SK-N-SH (cell line): ENCODE data around the gene CREB5. TPM values are rescaled to one million over a fixed set of nuclear protein-coding genes. Genes with fewer than 3 reads are reported as not detected.
A peak's percentile ranks its signal among the peaks of the same experiment; 100 is the strongest.

Source experiments
- CTCF ChIA-PET: fragments of 300-600, 350-600 bp; formaldehyde crosslinking; extraction: SDS; loops from one replicate; lab custom pipeline; 2021; lab: Yijun Ruan, JAX
- POLR2A ChIA-PET: fragments of 350-600 bp; sonication (Branson Sonifier 250); formaldehyde crosslinking; extraction: SDS; loops from one replicate; lab custom pipeline; 2020; ENCODE audit warnings: antibody characterized with exemption, inconsistent platforms; lab: Yijun Ruan, JAX
- DNase-seq: peaks from one replicate; pipeline ENCODE4 v3.0.0; 2012
- H2AFZ ChIP-seq: fragments of 200-600 bp; sonication (generic); 2 replicates; pipeline ENCODE4 v1.8.1; 2016; ENCODE audit warnings: antibody characterized with exemption, mild to moderate bottlenecking, low read depth
- H3F3A ChIP-seq: fragments of 200-600 bp; sonication (generic); replicated peaks from 2 replicates; pipeline ENCODE3; 2016; ENCODE audit warnings: antibody characterized with exemption, mild to moderate bottlenecking; ENCODE audit not compliant: insufficient read depth
- H3K27ac ChIP-seq, 2 experiments: fragments of 200-500 bp in 1 of 2; fragments of 200-600 bp in 1 of 2; sonication (Bioruptor generic) in 1 of 2; sonication (generic), shearing (Covaris generic) in 1 of 2; 2 replicates each; pipeline versions ENCODE4 v1.5.1 to v1.6.1; 2014 to 2016; ENCODE audit warnings: low read depth in 2 of 2, inconsistent platforms in 1 of 2, low read length in 1 of 2, mild to moderate bottlenecking in 1 of 2, mixed read lengths in 1 of 2
- H3K27me3 ChIP-seq: fragments of 200-600 bp; sonication (generic), shearing (Covaris generic); 2 replicates; pipeline ENCODE4 v1.6.1; 2016; ENCODE audit warnings: mixed run types; ENCODE audit not compliant: insufficient read depth
- H3K36me3 ChIP-seq, 2 experiments: fragments of 200-500 bp in 1 of 2; fragments of 200-600 bp in 1 of 2; sonication (Bioruptor generic) in 1 of 2; sonication (generic) in 1 of 2; replicated peaks in 1 of 2; 2 replicates each; pipeline versions ENCODE3 to v1.5.1; 2014 to 2016; ENCODE audit warnings: low read length in 1 of 2, mild to moderate bottlenecking in 1 of 2; ENCODE audit not compliant: insufficient read depth in 2 of 2, control insufficient read depth in 1 of 2
- H3K4me1 ChIP-seq, 2 experiments: fragments of 200-500 bp in 1 of 2; fragments of 200-600 bp in 1 of 2; sonication (Bioruptor generic) in 1 of 2; sonication (generic), shearing (Covaris generic) in 1 of 2; 2 replicates each; pipeline versions ENCODE4 v1.5.1 to v1.6.1; 2014 to 2016; ENCODE audit warnings: low read depth in 1 of 2, low read length in 1 of 2, mixed run types in 1 of 2; ENCODE audit not compliant: insufficient read depth in 2 of 2, control insufficient read depth in 1 of 2
- H3K4me2 ChIP-seq: fragments of 200-600 bp; sonication (generic), shearing (Covaris generic); 2 replicates; pipeline ENCODE4 v1.6.1; 2017; ENCODE audit warnings: mixed run types
- H3K4me3 ChIP-seq, 2 experiments: fragments of 200-500 bp in 1 of 2; fragments of 200-600 bp in 1 of 2; sonication (Bioruptor generic) in 1 of 2; sonication (generic), shearing (Covaris generic) in 1 of 2; 2 replicates each; pipeline versions ENCODE4 v1.5.1 to v1.8.1; 2014 to 2016; ENCODE audit warnings: low read depth in 2 of 2, inconsistent platforms in 1 of 2, low read length in 1 of 2, mild to moderate bottlenecking in 1 of 2, mixed read lengths in 1 of 2, moderate library complexity in 1 of 2
- H3K79me2 ChIP-seq: fragments of 200-600 bp; sonication (generic); 2 replicates; pipeline ENCODE4 v1.8.1; 2017; ENCODE audit warnings: mild to moderate bottlenecking; ENCODE audit not compliant: insufficient read depth
- H3K9ac ChIP-seq: fragments of 200-600 bp; sonication (generic); 2 replicates; pipeline ENCODE4 v1.6.1; 2017; ENCODE audit warnings: mixed run types
- H3K9me2 ChIP-seq: fragments of 200-600 bp; sonication (generic); 2 replicates; pipeline ENCODE4 v1.6.1; 2017; ENCODE audit warnings: mixed run types
- H3K9me3 ChIP-seq: fragments of 200-600 bp; sonication (generic); 2 replicates; pipeline ENCODE4 v1.6.1; 2017; ENCODE audit warnings: mixed run types, mild to moderate bottlenecking, moderate library complexity
- H4K20me1 ChIP-seq: fragments of 200-600 bp; sonication (generic); 2 replicates; pipeline ENCODE4 v1.6.1; 2017; ENCODE audit warnings: mild to moderate bottlenecking, mixed run types; ENCODE audit not compliant: insufficient read depth
- CHD2 ChIP-seq: fragments of 150-350 bp; IDR thresholded peaks from 2 replicates; pipeline ENCODE4 v1.6.1; 2018; ENCODE audit warnings: low read length; ENCODE audit not compliant: partially characterized antibody
- ELF1 ChIP-seq: IDR thresholded peaks from 2 replicates; pipeline ENCODE4 v1.4.0; 2012
- EZH2phosphoT487 ChIP-seq: fragments of 200-600 bp; sonication (generic); IDR thresholded peaks from 2 replicates; pipeline ENCODE4 v1.6.1; 2017; ENCODE audit warnings: low read depth, mixed run types, mild to moderate bottlenecking, antibody characterized with exemption, moderate library complexity, borderline replicate concordance
- FOSL2 ChIP-seq: IDR thresholded peaks from 2 replicates; pipeline ENCODE4 v1.4.0; 2012; ENCODE audit warnings: low read depth, mild to moderate bottlenecking, moderate library complexity, borderline replicate concordance
- FOXJ3 ChIP-seq: sonication (generic); formaldehyde crosslinking; IDR thresholded peaks from 2 replicates; pipeline ENCODE4 v1.5.1; 2020; ENCODE audit warnings: mild to moderate bottlenecking, missing genetic modification reagents
- FOXM1 ChIP-seq: IDR thresholded peaks from 2 replicates; pipeline ENCODE4 v1.4.0; 2012; ENCODE audit warnings: low read depth, mild to moderate bottlenecking
- GATA2 ChIP-seq: sonication (generic); formaldehyde crosslinking; IDR thresholded peaks from 2 replicates; pipeline ENCODE4 v1.5.0; 2020; ENCODE audit warnings: mild to moderate bottlenecking, missing genetic modification reagents
- IRF3 ChIP-seq: fragments of 150-350 bp; IDR thresholded peaks from 2 replicates; pipeline ENCODE4 v1.6.1; 2016; ENCODE audit warnings: mild to moderate bottlenecking, low read depth, low read length
- JUND ChIP-seq: IDR thresholded peaks from 2 replicates; pipeline ENCODE4 v1.4.0; 2012
- NRF1 ChIP-seq: IDR thresholded peaks from 2 replicates; pipeline ENCODE4 v1.6.1; 2012; ENCODE audit warnings: low read depth, mild to moderate bottlenecking, low read length
- POLR2AphosphoS5 ChIP-seq: IDR thresholded peaks from 2 replicates; pipeline ENCODE4 v1.6.1; 2012; ENCODE audit warnings: low read depth, low read length
- RAD21 ChIP-seq: IDR thresholded peaks from 2 replicates; pipeline ENCODE4 v1.6.1; 2012; ENCODE audit warnings: mild to moderate bottlenecking, low read length
- RCOR1 ChIP-seq: fragments of 150-350 bp; IDR thresholded peaks from 2 replicates; pipeline ENCODE4 v1.6.1; 2017; ENCODE audit warnings: antibody characterized with exemption, low read length
- TAF1 ChIP-seq: IDR thresholded peaks from 2 replicates; pipeline ENCODE4 v1.6.1; 2012; ENCODE audit warnings: low read depth, mild to moderate bottlenecking, low read length, moderate library complexity, borderline replicate concordance
- TCF12 ChIP-seq: IDR thresholded peaks from 2 replicates; pipeline ENCODE4 v1.4.0; 2012
- USF1 ChIP-seq: IDR thresholded peaks from 2 replicates; pipeline ENCODE4 v1.4.0; 2012; ENCODE audit warnings: low read depth, borderline replicate concordance
- USF2 ChIP-seq: fragments of 150-350 bp; IDR thresholded peaks from 2 replicates; pipeline ENCODE4 v1.6.1; 2017; ENCODE audit warnings: antibody characterized with exemption, low read length, low read depth, borderline replicate concordance
- YY1 ChIP-seq: IDR thresholded peaks from 2 replicates; pipeline ENCODE4 v1.4.0; 2012; ENCODE audit warnings: low read depth, mild to moderate bottlenecking
- WGBS: methylation state at CpG from one replicate; pipeline ENCODE4 v1.1.6; 2017; ENCODE audit warnings: low lambda C conversion rate; 5-methylcytosine and 5-hydroxymethylcytosine counted together
- polyA plus RNA-seq, 3 experiments: library from polyadenylated mRNA; depleted of rRNA; stranded (reverse); fragments of >200 nt; gene quantifications; 2 replicates each; pipeline ENCODE4 v1.2.3, GENCODE V29; 2012

Gene CREB5
- polyA plus RNA-seq, 1 of the 3 experiments (the other 2 are of a cell fraction) = 19.3 TPM

- TF ChIP-seq TCF12 (no peak; the same call in 1 of the 2 replicates), USF2 (no peak), FOXJ3 (peak; percentile 44; the same call in 1 of the 2 replicates), GATA2 (peak; percentile 43; the same call in 1 of the 2 replicates), USF1 (no peak), FOSL2 (no peak), RAD21 (peak; percentile 4; the same call in 1 of the 2 replicates), IRF3 (no peak)
Measured at GRCh38 chr7:28520074-28521015, 108.0 kb downstream of the CREB5 start (continued).

GRCh38 chr7:28524978-28525377 is 112.7 kb downstream of the CREB5 start:
- no peak for DNase-seq
- CTCF ChIA-PET = no interaction called here
- Histone ChIP-seq H3K4me1 (peaks cover 0 to 21% of the 10 kb centered on the region in 2 experiments; a peak in 2 of 4 replicates), H4K20me1 (no peaks in the 10 kb centered on the region)
- 24% methylated on average over 3 of the region's 3 CpGs for WGBS
- TF ChIP-seq POLR2AphosphoS5 (no peak), YY1 (no peak), ELF1 (no peak), TAF1 (no peak), CHD2 (no peak), NRF1 (no peak), EZH2phosphoT487 (no peak), FOXM1 (no peak), JUND (no peak), RCOR1 (no peak)
- TF ChIP-seq, all 33 proteins: peak for 0
- no peaks in the 10 kb centered on the region for H3K9me2 ChIP-seq
- no peak overlapping the region for H3K4me3 ChIP-seq
- POLR2A ChIA-PET = no interaction called here
- no peaks in the 10 kb centered on the region for H3K79me2 ChIP-seq
- H3K9me3 ChIP-seq = no peaks in the 10 kb centered on the region
- no peak overlapping the region for H3K27ac ChIP-seq
- no peak overlapping the region for H3K4me2 ChIP-seq
- H3K36me3 ChIP-seq = no peaks in the 10 kb centered on the region
- no peaks in the 10 kb centered on the region for H3K27me3 ChIP-seq
- no peak overlapping the region for H3K9ac ChIP-seq
- no peaks in the 10 kb centered on the region for H3F3A ChIP-seq
- no peak overlapping the region for H2AFZ ChIP-seq
